Astrocyte of the cerebellum (primary cell): Measurements from ENCODE around the gene LEO1.

Source experiments
- DNase-seq: peaks from one replicate; pipeline ENCODE4 v3.0.0-alpha.2; 2011; ENCODE audit warnings: low read depth
- H3K4me3 ChIP-seq: 2 replicates; pipeline ENCODE4 v1.5.1; 2011; ENCODE audit warnings: mild to moderate bottlenecking, low read depth, low read length, moderate library complexity
- in situ Hi-C: cut with HindIII; loops from 2 replicates; pipeline ENCODE4 v1.10.0; 2017; ENCODE audit warnings: low sequenced_read_pairs
- TF ChIP-seq, protein P1 (sequence below): IDR thresholded peaks from 2 replicates; pipeline ENCODE4 v1.5.1; 2012; ENCODE audit warnings: low read length, low read depth, moderate library complexity, mild to moderate bottlenecking; ENCODE audit errors: missing control alignments

The LEO1 gene

DNA sequence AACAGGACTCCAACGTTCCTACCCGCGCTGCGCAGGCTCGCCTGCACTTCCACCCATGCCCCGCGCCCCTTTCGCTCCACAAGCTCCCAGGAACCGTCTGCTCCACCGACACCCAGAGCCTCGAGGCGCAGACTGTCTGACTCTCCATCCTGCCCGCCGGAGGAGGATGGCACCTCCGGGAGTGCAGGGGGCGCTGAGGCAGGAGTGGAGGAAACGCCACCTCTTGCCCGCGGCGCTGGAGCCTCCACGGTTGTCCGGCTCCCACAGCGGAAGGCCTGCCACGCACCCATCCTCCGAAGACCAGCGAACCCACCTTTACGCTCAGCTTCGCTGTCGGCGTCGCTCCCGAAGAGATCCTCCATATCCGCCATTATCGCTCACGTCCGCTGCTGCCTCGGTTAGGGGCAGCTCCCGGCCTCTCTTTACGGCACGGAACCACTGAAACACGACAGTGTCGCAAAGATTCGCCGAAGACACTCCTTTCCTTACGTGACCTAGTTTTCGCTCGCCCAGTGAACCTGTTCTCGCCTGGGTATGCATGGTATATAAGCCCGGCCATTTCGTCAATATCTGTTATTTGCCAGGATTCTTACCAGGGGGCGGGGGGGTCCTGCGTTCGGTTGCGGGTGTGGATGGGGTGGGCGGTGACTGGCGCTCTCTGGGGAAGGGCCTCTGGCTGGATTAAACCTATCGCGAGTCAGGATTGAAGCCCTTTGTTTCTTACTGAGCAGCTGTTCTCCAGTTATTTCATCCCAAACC lies at the start of gene LEO1:
LEO1 (minus strand) TSS at position 404 of the 759 bp plus-strand sequence; CDS start at position 371, 33 bp downstream.
- TF ChIP-seq, protein P1, sequence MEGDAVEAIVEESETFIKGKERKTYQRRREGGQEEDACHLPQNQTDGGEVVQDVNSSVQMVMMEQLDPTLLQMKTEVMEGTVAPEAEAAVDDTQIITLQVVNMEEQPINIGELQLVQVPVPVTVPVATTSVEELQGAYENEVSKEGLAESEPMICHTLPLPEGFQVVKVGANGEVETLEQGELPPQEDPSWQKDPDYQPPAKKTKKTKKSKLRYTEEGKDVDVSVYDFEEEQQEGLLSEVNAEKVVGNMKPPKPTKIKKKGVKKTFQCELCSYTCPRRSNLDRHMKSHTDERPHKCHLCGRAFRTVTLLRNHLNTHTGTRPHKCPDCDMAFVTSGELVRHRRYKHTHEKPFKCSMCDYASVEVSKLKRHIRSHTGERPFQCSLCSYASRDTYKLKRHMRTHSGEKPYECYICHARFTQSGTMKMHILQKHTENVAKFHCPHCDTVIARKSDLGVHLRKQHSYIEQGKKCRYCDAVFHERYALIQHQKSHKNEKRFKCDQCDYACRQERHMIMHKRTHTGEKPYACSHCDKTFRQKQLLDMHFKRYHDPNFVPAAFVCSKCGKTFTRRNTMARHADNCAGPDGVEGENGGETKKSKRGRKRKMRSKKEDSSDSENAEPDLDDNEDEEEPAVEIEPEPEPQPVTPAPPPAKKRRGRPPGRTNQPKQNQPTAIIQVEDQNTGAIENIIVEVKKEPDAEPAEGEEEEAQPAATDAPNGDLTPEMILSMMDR = peak; percentile 56
- peak; percentile 92 for DNase-seq
- in situ Hi-C loops = no loop called here
- H3K4me3 ChIP-seq = peak within 1 kb of the TSS; percentile 94

DNA sequence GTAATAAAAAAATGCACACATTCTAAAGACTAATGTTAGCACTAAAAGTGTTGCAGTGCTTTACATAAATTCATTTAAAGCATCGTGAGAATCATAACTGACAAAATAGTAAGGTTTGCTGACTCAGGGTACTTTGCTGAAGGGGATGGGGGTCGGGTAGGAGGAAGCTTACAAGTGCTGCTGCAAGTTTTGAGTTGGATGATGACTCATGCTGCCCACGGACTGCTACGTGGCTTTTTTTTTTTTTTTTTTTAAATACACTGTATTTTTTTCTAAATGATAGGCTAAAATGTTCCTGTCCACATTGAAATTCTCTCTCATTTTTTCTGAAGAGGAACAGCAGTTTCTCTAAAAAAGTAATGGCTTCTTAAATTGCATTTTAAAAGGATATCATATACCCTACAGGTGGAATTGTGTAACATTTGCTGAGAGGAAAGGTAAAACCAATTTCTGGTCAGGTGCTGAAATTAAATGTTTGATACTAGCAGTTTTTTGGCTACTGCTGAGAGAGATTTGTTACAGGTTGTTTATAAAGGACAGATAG lies 49.6 kb upstream of the LEO1 start:
- peak; percentile 77 for DNase-seq
- in situ Hi-C loops = no loop called here

DNA sequence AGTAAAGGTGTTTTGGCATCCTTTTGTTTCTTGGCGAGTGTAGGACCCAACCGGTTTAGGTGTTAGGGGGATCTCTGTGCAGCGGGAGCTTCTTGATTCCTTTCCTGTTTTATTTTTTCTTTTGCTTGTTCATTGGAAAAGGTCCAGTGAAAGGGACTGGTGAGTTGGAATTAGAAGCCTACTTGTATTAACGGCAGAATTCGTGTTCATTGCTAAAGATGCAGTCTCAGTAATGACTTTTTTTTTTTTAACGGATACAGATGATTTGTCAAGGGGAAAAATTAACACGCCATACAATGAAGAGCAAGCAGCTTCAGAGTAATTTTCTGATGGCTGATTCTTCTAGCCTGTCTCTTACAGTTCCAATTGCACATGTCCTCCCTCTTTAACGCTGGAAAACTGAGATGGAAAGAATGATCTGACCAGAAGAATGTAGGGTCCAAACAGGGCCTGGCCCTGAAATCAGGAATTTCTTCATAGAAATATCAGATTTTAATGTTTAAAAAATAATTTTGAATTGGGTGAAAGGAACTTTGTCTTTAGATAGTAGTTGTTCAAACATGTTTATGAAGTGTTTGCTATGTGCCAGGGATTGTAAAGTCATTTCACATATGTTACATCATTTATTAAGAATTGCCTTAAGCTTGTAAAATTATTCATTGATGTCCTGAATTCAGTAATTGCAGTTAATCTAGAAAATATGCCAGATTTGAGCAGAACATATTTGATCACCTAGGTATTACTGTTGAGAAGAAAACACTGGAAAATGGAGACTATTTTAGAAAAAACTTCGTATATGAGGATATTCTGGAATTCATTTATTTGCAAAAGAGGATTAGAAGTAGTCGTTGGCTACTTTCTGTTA lies 48.9 kb upstream of the LEO1 start:
- peak overlapping the region; percentile 94 for H3K4me3 ChIP-seq
- in situ Hi-C loops = no loop called here
- TF ChIP-seq, protein P1 = no peak
- DNase-seq = no peak

More for the DNA sequence above, 49.6 kb upstream of the LEO1 start:
- H3K4me3 ChIP-seq = peak overlapping the region; percentile 94
- TF ChIP-seq, protein P1 = no peak

DNA sequence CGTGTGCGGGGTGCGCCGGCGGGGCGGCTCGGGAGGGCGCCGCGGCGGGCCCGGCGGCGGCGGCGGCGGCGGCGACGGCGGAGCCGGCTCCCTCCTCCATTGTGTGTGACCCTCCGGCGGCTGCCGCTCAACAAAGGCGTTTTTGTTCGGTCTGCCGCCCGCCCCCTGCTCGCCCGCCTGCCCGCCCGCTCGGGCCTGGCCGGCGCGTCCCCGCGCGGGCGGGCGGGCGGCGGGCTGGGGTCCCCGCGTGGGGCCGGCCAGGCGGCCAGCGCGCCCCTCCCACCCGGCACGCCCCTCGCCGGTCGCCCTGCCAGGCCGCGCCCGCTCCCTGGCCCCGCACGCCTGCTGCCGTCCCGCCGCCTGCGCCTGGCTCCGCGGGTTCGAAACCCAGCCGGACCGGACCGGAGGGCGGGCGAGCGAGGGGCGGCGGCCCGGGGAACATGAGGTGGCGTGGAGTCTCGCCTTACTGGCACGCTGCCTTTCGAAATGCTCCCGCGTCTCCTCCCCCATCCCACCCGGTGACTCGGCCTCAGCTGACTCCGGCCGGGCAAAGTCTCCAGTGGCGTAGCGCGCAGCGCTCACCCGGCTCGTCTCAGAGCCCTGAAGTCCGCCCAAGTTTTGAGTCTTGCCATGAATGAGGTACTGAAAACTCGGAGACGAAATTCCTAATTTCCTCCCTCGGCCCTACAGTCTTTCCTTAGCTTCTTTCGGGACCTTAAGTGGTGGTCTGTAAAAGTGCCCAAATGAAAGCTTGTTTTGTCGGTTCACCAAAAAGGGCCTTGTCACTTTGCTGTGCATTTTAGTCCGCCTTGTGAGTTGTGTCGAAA lies 48.0 kb upstream of the LEO1 start:
- DNase-seq = no peak
- TF ChIP-seq, protein P1 = no peak

DNA sequence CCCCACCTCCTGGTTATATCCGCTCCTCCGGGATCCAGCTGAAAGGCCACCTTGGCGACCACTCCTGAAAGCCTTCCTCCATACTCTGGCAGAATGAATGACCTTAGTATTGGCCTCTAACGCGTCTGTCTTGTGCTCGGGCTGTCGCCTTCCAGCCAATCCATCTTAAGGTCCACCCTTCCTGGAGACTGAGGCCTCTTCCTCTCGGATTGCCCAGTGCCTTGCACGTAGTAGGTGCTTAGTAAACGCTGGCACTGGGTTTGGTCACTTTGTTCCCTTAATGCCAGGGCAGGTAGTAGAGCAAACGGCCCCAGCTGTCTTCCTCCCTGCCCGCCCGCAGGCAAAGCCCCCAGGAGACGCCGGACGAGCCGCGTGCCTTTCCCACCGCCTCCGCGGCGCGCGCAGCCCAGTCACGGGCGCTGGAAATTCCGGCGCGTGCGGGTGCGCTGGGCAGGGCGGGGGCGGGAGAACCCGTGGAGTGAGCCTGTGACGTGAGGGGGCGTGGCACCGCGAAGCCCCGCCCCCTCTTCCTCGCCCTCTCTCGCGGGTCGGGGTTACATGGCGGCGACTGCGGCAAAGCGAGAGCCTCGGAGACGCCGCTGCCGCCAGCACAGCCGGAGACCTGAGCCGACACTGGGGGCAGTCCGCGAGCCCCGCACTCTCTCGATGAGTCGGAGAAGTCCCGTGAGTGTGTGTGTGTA lies 47.3 kb upstream of the LEO1 start, which contains the start of gene MAPK6:
MAPK6 (plus strand) TSS at position 527 of the 701 bp plus-strand sequence. CDS start 27,242 bp downstream, outside the sequence.
- in situ Hi-C loops = no loop called here
- DNase-seq = peak; percentile 77
- TF ChIP-seq, protein P1 = no peak
- H3K4me3 ChIP-seq = peak within 1 kb of the TSS; percentile 94

More for the DNA sequence above, 48.0 kb upstream of the LEO1 start:
- in situ Hi-C loops = no loop called here
- H3K4me3 ChIP-seq = peak overlapping the region; percentile 94
